ENCODE data around the gene ZG16B. TPM values are rescaled to one million over a fixed set of nuclear protein-coding genes. Genes with fewer than 3 reads are reported as not detected.
A peak's percentile ranks its signal among the peaks of the same experiment; 100 is the strongest.

Gene ZG16B
- total and polyA plus RNA-seq, 8 donors: 0.27 to 1.4 (median 0.63) TPM

DNA sequence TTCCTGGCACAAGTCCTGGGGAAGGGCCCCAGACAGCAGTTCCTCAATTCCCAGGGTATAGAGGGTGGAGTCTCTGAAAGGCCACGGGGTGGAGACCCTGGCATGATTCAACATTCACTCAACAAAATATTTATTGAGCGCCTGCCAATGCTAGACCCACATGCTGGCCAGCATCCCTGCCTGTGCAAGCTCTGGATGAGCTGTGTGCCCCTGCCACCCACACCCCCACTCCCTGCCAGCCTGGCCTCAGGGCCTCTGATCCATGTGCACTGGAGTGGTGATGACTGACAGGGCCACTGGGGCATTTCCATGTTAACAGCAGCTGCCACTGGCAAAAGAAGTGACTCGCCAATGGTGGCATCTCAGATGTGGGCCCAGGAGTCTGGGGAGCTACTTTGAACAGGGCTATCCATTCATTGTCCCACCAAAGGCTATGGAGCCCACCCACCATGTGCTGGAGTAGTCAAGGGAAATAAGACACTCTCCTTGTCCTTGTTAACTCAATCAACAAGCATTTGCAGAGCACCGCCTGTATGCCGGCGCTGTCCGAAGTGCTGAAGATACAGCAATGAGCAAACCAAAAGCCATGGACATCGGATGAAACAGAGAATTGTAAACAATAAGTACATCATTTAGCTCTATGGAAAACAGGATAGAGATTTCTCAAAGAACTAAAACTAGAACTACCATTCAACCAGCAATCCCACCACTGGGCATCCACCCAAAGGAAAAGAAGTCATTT is 30.9 kb downstream of the ZG16B start:
- peaks cover 0 to 4% of the 10 kb centered on the region in 2 donors for H3K9me3 ChIP-seq

DNA sequence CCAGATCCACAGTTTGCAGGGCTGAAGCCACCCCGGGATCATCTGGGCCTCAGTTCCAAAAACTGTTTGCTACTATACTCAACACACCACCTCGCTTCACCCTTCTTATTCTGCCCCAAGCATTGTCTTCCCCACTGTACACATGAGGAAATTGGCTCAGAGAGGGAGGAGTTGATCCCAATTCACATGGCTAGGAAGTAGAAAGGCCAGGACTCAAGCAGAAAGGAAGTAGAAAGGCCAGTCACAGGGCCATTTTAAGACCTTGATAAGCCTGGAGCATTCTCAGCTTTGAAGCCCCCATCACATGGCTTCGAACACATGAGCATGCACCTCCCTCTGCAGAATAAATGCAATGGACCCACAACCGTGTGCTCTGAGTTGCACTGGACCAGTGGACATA is 35.5 kb downstream of the ZG16B start:
- Histone ChIP-seq H3K27ac (no peak overlapping the region), H3K4me1 (peaks cover 6 to 10% of the 10 kb centered on the region in 2 donors), H3K27me3 (peaks cover 0 to 26% of the 10 kb centered on the region in 2 donors), H3K9me3 (peaks cover 0 to 4% of the 10 kb centered on the region in 2 donors), H3K4me3 (no peak overlapping the region), H3K36me3 (no peaks in the 10 kb centered on the region)
- intact Hi-C loops (cut with DNase I): no loop called here
- DNase-seq (no peak), ATAC-seq (no peak)
- TF ChIP-seq, protein P1, sequence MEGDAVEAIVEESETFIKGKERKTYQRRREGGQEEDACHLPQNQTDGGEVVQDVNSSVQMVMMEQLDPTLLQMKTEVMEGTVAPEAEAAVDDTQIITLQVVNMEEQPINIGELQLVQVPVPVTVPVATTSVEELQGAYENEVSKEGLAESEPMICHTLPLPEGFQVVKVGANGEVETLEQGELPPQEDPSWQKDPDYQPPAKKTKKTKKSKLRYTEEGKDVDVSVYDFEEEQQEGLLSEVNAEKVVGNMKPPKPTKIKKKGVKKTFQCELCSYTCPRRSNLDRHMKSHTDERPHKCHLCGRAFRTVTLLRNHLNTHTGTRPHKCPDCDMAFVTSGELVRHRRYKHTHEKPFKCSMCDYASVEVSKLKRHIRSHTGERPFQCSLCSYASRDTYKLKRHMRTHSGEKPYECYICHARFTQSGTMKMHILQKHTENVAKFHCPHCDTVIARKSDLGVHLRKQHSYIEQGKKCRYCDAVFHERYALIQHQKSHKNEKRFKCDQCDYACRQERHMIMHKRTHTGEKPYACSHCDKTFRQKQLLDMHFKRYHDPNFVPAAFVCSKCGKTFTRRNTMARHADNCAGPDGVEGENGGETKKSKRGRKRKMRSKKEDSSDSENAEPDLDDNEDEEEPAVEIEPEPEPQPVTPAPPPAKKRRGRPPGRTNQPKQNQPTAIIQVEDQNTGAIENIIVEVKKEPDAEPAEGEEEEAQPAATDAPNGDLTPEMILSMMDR (IDR thresholded peaks at IDR 0.05): no peak

More for the DNA sequence above, 30.9 kb downstream of the ZG16B start:
- Histone ChIP-seq H3K4me3 (no peak overlapping the region), H3K27me3 (peaks cover 0 to 68% of the 10 kb centered on the region in 2 donors), H3K27ac (no peak overlapping the region), H3K4me1 (peaks cover 0 to 5% of the 10 kb centered on the region in 2 donors), H3K36me3 (no peaks in the 10 kb centered on the region)
- intact Hi-C loops (cut with DNase I): no loop called here
- TF ChIP-seq, protein P1 (IDR thresholded peaks at IDR 0.05): no peak
- no peak for ATAC-seq
- no peak for DNase-seq

DNA sequence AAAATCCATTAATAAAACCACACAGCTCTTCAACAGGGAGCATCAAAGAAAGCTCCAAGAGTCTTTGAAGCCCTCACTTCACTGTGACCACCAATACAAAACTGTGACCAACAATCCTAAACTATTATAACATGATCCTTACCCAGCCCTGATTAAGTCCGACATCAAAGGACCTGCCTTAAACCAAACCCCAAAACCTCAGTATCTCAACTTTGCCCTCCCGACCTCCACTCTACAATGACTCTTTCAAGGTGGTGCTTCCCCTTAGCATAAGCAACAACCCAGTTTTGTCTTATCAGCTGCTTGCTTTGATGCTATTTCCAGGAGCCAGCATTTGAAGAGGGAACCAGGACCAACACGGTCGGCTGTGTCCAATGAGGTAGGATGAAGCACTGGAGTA is 36.3 kb downstream of the ZG16B start:
- peaks cover 6 to 10% of the 10 kb centered on the region in 2 donors for H3K4me1 ChIP-seq
- H3K4me3 ChIP-seq: no peak overlapping the region
- no peak overlapping the region for H3K27ac ChIP-seq
- H3K9me3 ChIP-seq: no peaks in the 10 kb centered on the region
- H3K36me3 ChIP-seq: no peaks in the 10 kb centered on the region
- ATAC-seq (no peak), DNase-seq (no peak)
- TF ChIP-seq, protein P1 (IDR thresholded peaks at IDR 0.05): no peak
- intact Hi-C loops (cut with DNase I): no loop called here
- peaks cover 0 to 21% of the 10 kb centered on the region in 2 donors for H3K27me3 ChIP-seq

DNA sequence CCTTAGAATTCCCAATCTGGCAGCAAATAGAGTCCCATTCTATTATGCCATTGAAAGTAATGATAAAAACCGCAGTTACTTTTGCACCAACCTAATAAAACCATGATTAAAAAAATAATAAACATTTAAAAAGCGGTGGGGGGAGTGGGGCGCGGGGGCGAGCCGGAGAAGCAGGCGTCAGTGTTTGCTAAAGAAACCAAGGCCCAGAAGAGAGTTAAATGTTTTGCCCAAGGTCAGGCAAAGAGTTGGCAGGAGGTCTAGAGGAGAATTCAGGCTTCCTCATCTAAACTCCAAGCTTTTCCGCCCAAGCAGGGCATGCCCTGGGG is 37.5 kb downstream of the ZG16B start:
- H3K27ac ChIP-seq: peak overlapping the region; percentile 88 to 94
- ATAC-seq (no peak), DNase-seq (no peak)
- peaks cover 6 to 10% of the 10 kb centered on the region in 2 donors for H3K4me1 ChIP-seq
- H3K27me3 ChIP-seq: peaks cover 0 to 21% of the 10 kb centered on the region in 2 donors
- H3K36me3 ChIP-seq: no peaks in the 10 kb centered on the region
- intact Hi-C loops (cut with DNase I): no loop called here
- H3K4me3 ChIP-seq: peak overlapping the region; percentile 55 to 56
- TF ChIP-seq, protein P1 (IDR thresholded peaks at IDR 0.05): no peak
- no peaks in the 10 kb centered on the region for H3K9me3 ChIP-seq

DNA sequence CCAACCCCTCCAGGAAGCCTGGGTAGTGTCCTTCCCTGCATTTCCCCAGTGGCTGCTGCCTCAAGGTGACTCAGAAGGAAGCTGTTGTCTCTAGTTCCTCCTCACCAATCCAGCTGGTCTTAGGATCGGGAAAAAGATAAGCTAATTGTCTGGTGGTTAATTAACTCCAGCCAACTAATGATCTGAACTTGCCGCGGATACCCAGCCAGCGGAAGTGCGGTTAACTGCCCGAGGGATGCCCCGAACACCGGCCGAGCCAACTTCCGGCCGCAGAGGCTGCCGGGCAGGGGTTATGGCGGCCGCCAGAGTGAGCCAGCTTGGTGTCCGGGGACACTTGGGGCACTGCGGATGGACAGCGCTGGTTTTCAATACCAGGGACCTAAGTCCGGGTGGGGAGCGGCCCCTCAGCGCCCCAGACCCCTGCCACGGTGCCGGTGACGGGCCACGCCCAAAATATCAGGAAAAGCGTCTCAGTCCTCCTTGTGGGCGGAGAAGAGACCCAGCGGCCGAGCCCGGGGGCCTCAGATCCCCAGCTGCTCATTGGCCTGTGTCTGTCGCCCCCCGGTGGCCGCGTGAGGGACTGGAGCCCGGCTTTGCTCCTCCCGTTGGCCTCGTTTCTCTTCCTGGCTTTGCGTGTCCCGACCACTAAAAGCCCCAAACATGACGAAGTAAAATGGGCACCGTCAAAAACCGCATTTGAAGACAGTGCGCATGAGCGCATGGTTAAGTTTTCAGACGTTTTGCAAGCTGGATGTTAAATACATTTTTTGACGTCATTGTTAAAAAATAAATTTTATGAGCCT is 38.1 kb downstream of the ZG16B start:
- H3K4me3 ChIP-seq: peak overlapping the region; percentile 55 to 56
- peaks cover 0 to 21% of the 10 kb centered on the region in 2 donors for H3K27me3 ChIP-seq
- ATAC-seq (peak; percentile 100), DNase-seq (peak; percentile 90 to 97 (median 94))
- no peaks in the 10 kb centered on the region for H3K36me3 ChIP-seq
- intact Hi-C loops (cut with DNase I): no loop called here
- H3K9me3 ChIP-seq: no peaks in the 10 kb centered on the region
- TF ChIP-seq, protein P1 (IDR thresholded peaks at IDR 0.05): peak; percentile 95
- peak overlapping the region; percentile 88 to 94 for H3K27ac ChIP-seq
- peaks cover 6 to 10% of the 10 kb centered on the region in 2 donors for H3K4me1 ChIP-seq
